HUES64 (cell line): ENCODE measurements around the gene CAPN5.
"Not testable (repeated sequence)": the region's sequence is repeated elsewhere in the genome, so short reads cannot be mapped to it uniquely, and the experiment has no call there.

Experiments used
- H3K27ac ChIP-seq: 2 replicates; pipeline ENCODE4 v1.7.0; 2013; ENCODE audit warnings: low read depth, low read length, inconsistent platforms
- H3K27me3 ChIP-seq: 2 replicates; pipeline ENCODE4 v1.6.1; 2013; ENCODE audit warnings: mild to moderate bottlenecking, low read length; ENCODE audit not compliant: insufficient read depth
- H3K36me3 ChIP-seq: 2 replicates; pipeline ENCODE4 v1.6.1; 2013; ENCODE audit warnings: mild to moderate bottlenecking, low read length; ENCODE audit not compliant: insufficient read depth
- H3K4me1 ChIP-seq: 2 replicates; pipeline ENCODE4 v1.6.1; 2013; ENCODE audit warnings: mild to moderate bottlenecking, low read length, moderate library complexity; ENCODE audit not compliant: insufficient read depth
- H3K4me3 ChIP-seq: 2 replicates; pipeline ENCODE4 v1.5.1; 2013; ENCODE audit warnings: mild to moderate bottlenecking, low read length, moderate library complexity
- H3K9ac ChIP-seq: 2 replicates; pipeline ENCODE4 v1.6.1; 2013; ENCODE audit warnings: mild to moderate bottlenecking, low read depth, low read length
- H3K9me3 ChIP-seq: 2 replicates; pipeline ENCODE4 v1.6.1; 2013; ENCODE audit warnings: low read depth, low read length; ENCODE audit not compliant: insufficient read depth
- whole genome bisulfite sequencing: fragments of 150-250, 120-280 bp; methylation state at CpG from one replicate; pipeline ENCODE4 v1.1.7; 2013; ENCODE audit warnings: missing lambda C conversion rate; 5-methylcytosine and 5-hydroxymethylcytosine counted together

Gene CAPN5

DNA sequence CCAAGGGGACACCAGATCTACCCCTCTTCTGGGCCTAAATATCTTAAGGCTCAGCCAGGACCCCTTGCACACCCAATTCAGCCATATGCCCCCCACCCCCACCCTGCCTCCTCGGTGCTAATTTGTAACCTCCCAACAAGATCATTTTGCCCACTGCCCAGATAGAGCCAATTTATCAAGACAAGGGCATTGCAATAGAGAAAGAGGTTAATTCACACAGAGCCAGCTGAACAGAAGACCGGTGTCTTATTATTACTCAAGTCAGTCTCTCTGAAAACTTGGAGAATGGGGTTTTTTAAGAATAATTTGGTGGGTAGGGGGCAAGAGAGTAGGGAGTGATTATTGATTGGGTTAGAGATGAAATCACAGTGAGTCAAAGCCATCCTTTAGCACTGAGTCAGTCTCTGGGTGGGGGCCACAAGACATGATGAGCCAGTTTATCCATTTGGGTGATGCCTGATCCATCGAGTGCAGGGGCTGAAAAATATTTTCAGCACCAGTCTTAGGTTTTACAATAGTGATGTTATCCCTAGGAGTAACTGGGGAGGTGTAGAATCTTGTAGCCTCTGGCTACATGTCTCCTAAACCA, 9.9 kb upstream of the CAPN5 start:
- H3K27ac ChIP-seq, result no peak overlapping the region
- 79% methylated on average over 3 of the region's 3 CpGs for WGBS

DNA sequence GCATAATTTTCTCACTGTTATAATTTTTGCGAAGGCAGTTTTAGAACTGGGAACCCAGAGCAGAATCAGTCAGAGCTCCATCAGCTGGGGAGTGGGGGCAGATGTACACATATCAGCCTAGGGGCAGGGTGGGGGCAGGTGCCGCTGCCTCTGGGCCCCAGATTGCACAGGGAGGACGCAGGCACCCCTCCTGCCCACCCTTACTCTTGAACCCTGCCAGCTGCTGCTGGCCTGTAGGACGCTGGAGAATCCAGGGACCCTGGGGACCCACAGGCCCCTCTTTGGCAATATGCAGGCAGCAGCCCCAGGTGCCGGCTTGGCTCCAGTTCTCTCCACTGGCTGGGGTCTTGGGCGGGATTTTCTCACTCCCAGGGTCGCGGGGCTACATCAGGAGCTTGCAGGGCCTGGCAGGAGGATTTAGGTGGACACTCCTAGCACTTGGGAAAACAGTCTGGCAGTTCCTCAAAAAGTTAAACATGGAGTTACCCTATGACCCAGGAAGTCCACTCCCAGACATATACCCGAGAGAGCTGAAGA, 8.8 kb upstream of the CAPN5 start:
- Histone ChIP-seq H3K4me1 (no peaks in the 10 kb centered on the region; the same call in 1 of the 2 replicates), H3K9me3 (no peaks in the 10 kb centered on the region), H3K9ac (no peak overlapping the region), H3K27ac (no peak overlapping the region), H3K4me3 (no peak overlapping the region), H3K36me3 (no peaks in the 10 kb centered on the region), H3K27me3 (no peaks in the 10 kb centered on the region)
- WGBS, result 90% methylated on average over 9 of the region's 9 CpGs

More for the DNA sequence above, 9.9 kb upstream of the CAPN5 start:
- Histone ChIP-seq H3K4me3 (no peak overlapping the region), H3K4me1 (no peaks in the 10 kb centered on the region; the same call in 1 of the 2 replicates), H3K27me3 (no peaks in the 10 kb centered on the region), H3K9ac (no peak overlapping the region), H3K9me3 (no peaks in the 10 kb centered on the region), H3K36me3 (no peaks in the 10 kb centered on the region)

DNA sequence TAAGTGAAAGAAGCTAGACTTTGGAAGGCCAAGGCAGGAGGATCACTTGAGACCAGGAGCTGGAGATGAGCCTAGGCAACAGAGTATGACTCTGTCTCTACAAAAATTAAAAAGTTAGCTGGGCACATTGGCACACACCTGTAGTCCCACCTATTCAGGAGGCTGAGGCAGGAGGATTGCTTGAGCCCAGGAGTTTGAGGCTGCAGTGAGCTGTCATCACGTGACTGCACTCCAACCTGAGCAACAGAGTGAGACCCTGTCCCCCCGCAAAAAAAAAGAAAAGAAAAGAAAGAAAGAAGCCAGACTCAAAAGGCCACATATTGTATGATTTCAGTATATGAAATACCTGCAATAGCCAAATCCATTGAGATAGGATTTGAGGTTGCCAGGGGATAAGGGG, 7.9 kb upstream of the CAPN5 start:
- no peak overlapping the region for H3K27ac ChIP-seq
- 0 out of 2 replicates have a peak, but pooled peaks cover 2% of the 10 kb centered on the region for H3K27me3 ChIP-seq
- H3K9me3 ChIP-seq, result no peaks in the 10 kb centered on the region
- no peak overlapping the region for H3K9ac ChIP-seq
- no peak overlapping the region for H3K4me3 ChIP-seq
- no peaks in the 10 kb centered on the region; the same call in 1 of the 2 replicates for H3K4me1 ChIP-seq
- 94% methylated on average over 2 of the region's 2 CpGs for WGBS
- H3K36me3 ChIP-seq, result no peaks in the 10 kb centered on the region

DNA sequence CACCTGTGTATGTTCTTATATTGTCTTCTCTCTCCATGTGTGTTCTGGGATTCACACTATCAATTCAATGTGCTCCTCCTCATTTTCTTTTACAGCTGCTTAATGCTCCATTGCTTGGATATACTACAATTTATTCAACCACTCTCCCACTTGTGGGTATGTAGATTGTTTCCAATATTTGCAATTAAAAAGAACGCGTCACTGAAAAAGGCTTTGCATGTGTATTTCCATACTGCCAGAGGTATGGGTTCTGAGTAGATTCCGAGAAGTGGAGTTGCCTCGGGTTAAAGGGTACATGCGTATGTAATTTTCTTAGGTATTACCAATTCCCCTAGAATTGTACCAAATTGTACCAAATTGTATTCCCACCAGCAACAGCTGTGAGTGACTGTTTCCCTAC, 7.0 kb upstream of the CAPN5 start:
- Histone ChIP-seq H3K27me3 (peaks cover 11% of the 10 kb centered on the region), H3K9me3 (no peaks in the 10 kb centered on the region), H3K4me1 (no peaks in the 10 kb centered on the region; the same call in 1 of the 2 replicates), H3K9ac (no peak overlapping the region), H3K4me3 (no peak overlapping the region), H3K27ac (no peak overlapping the region), H3K36me3 (no peaks in the 10 kb centered on the region)
- WGBS, result 86% methylated on average over 5 of the region's 5 CpGs

- H3K4me3 ChIP-seq, result no peak overlapping the region
- no peaks in the 10 kb centered on the region for H3K36me3 ChIP-seq
- H3K4me1 ChIP-seq, result no peaks in the 10 kb centered on the region; the same call in 1 of the 2 replicates
- H3K27ac ChIP-seq, result no peak overlapping the region
- H3K9ac ChIP-seq, result no peak overlapping the region
- 83% methylated on average over 3 of the region's 4 CpGs for WGBS
- no peaks in the 10 kb centered on the region for H3K9me3 ChIP-seq
- H3K27me3 ChIP-seq, result peaks cover 16% of the 10 kb centered on the region
Measured at GRCh38 chr11:77060234-77060633, 6.5 kb upstream of the CAPN5 start.

GRCh38 chr11:77061258-77061657, 5.5 kb upstream of the CAPN5 start:
- not testable (repeated sequence) for H3K9ac ChIP-seq, H3K36me3 ChIP-seq, H3K9me3 ChIP-seq, H3K4me3 ChIP-seq, H3K4me1 ChIP-seq, H3K27ac ChIP-seq
- peaks cover 22% of the 10 kb centered on the region for H3K27me3 ChIP-seq
- WGBS, result 98% methylated on average over 4 of the region's 4 CpGs

GRCh38 chr11:77062924-77063323, 3.8 kb upstream of the CAPN5 start:
- H3K27me3 ChIP-seq, result peaks cover 22% of the 10 kb centered on the region
- H3K4me1 ChIP-seq, result peaks cover 12% of the 10 kb centered on the region
- no peaks in the 10 kb centered on the region for H3K36me3 ChIP-seq
- H3K9ac ChIP-seq, result no peak overlapping the region
- no peaks in the 10 kb centered on the region for H3K9me3 ChIP-seq
- H3K4me3 ChIP-seq, result no peak overlapping the region
- H3K27ac ChIP-seq, result no peak overlapping the region

GRCh38 chr11:77063407-77063806, 3.4 kb upstream of the CAPN5 start:
- peaks cover 13% of the 10 kb centered on the region for H3K4me1 ChIP-seq
- H3K27me3 ChIP-seq, result peaks cover 22% of the 10 kb centered on the region
- H3K27ac ChIP-seq, result no peak overlapping the region
- no peak overlapping the region for H3K9ac ChIP-seq
- no peak overlapping the region for H3K4me3 ChIP-seq
- no peaks in the 10 kb centered on the region for H3K36me3 ChIP-seq
- no peaks in the 10 kb centered on the region for H3K9me3 ChIP-seq
- 91% methylated on average over 1 of the region's 1 CpG for WGBS

DNA sequence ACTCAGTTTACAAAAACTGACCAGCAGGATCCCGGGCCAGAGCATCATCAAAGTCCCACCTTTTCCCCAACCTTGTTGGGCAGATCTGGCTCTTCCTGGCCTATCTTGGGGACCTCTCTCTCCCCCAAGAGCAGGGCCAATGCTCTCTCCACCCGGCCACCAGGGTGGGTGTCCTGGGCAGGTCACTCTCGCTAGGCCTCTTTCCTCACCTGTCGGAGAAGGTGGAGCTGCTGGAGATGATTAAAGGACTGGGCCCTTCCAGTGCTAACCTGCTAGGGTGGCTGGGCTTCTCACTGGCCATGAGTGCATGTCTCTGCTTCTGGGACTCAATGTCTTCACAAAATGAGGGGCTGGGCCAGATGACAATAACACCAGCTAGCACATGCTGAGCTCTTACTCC, 2.9 kb upstream of the CAPN5 start:
- Histone ChIP-seq H3K27me3 (peaks cover 22% of the 10 kb centered on the region), H3K4me1 (peaks cover 13% of the 10 kb centered on the region), H3K36me3 (no peaks in the 10 kb centered on the region), H3K9me3 (no peaks in the 10 kb centered on the region), H3K27ac (no peak overlapping the region), H3K9ac (no peak overlapping the region), H3K4me3 (no peak overlapping the region)
- WGBS, result 90% methylated on average over 4 of the region's 4 CpGs

- H3K36me3 ChIP-seq, result no peaks in the 10 kb centered on the region
- peaks cover 13% of the 10 kb centered on the region for H3K4me1 ChIP-seq
- no peak overlapping the region for H3K27ac ChIP-seq
- peaks cover 22% of the 10 kb centered on the region for H3K27me3 ChIP-seq
- H3K9ac ChIP-seq, result no peak overlapping the region
- no peak overlapping the region for H3K4me3 ChIP-seq
- no peaks in the 10 kb centered on the region for H3K9me3 ChIP-seq
- 90% methylated on average over 4 of the region's 4 CpGs for WGBS
Measured at GRCh38 chr11:77064648-77065217, 2.0 kb upstream of the CAPN5 start.

DNA sequence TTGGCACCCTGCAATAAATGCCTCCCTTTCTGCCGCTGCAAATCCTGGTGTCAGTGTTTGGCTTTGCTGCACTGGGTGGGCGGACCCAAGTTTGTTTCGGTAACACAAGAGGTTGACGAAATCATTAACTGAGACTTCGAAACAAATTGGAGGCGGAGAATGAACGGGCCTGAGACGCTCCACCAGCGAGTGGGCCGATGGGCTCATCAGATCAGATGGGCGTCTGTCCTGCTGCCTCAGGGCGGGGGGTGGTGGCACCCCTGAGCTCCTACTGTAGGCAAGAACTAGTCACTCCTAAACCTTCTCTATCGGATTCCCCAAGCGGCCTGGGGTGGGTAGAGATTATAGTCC, 918 bp upstream of the CAPN5 start:
- Histone ChIP-seq H3K4me1 (peaks cover 13% of the 10 kb centered on the region), H3K9me3 (no peaks in the 10 kb centered on the region), H3K27ac (no peak overlapping the region; the same call in 1 of the 2 replicates), H3K27me3 (peaks cover 22% of the 10 kb centered on the region), H3K4me3 (peak overlapping the region; percentile 60), H3K36me3 (no peaks in the 10 kb centered on the region), H3K9ac (no peak overlapping the region)
- 22% methylated on average over 14 of the region's 14 CpGs for WGBS
